Germinal center (tissue), 1 donor: ENCODE measurements around the gene NDUFA13.

Experiments
- DNase-seq: peaks from one replicate; pipeline ENCODE4 v3.0.0; 2012; ENCODE audit warnings: mixed read lengths, low spot score

Gene NDUFA13

GRCh38 chr19:19507354-19507753, 8.7 kb upstream of the NDUFA13 start:
- no peak for DNase-seq

GRCh38 chr19:19508217-19508616, 7.8 kb upstream of the NDUFA13 start:
- DNase-seq = no peak

DNA sequence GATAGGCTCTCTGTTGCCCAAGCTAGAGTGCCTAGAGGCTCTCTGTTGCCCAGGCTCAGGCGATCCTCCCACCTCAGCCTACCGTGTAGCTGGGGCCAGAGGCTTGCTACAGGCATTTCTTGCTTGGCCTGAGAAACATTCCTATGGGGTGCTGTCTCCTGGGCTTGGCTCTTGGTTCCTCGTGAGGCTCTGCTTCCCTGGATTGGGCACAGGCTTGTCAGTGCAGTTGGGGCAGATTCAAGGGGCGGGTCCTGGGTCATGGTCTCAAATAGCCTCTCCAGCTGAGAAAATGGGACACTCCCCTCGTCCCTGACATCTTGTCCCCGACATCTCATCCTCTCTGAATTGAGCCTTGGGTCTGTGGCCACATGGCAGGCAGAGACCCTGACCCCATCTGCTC, 5.6 kb upstream of the NDUFA13 start:
- no peak for DNase-seq

GRCh38 chr19:19513682-19514081, 2.3 kb upstream of the NDUFA13 start:
- no peak for DNase-seq

- no peak for DNase-seq
These were observed 1.8 kb upstream of the NDUFA13 start for GRCh38 chr19:19514215-19514657.

- no peak for DNase-seq
These were observed 964 bp upstream of the NDUFA13 start, which contains the start of gene TSSK6 for GRCh38 chr19:19514881-19515641. TSSK6 (minus strand) TSS chr19:19515548; CDS start chr19:19515427, 121 bp downstream.

DNA sequence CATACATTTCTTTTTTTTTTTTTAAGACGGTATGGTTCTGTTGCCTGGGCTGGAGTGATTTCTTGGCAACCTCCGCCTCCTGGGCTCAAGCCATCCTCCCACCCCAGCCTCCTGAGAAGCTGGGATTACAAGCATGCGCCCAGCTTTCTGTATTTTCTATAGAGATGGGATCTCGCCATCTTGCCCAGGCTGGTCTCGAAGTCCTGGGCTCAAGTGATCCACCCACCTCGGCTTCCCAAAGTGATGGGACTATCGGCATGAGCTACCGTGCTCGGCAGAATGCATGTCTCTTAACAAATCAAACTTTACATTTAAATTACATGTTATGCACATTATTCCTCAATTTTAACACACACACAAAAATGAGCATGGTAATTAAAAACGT, 1.2 kb downstream of the NDUFA13 start:
- no peak for DNase-seq

DNA sequence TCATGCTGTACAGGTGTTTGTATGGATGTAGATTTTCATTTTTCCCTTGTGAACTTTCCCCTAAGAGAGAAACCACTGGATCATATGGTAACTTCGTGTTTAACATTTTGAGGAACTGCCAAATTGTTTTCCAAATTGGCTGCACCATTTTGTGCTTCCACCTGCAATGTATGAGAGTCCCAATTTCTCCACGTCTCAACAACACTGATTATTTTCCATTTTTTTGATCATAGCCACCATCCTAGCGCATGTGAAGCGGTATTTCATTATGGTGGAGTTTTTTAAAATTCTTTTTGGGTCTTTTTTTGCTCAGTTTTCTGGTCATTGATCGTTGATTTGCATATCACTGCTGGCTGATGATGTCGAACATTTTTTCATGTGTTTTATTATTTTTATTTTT, 5.0 kb downstream of the NDUFA13 start:
- DNase-seq = no peak

DNA sequence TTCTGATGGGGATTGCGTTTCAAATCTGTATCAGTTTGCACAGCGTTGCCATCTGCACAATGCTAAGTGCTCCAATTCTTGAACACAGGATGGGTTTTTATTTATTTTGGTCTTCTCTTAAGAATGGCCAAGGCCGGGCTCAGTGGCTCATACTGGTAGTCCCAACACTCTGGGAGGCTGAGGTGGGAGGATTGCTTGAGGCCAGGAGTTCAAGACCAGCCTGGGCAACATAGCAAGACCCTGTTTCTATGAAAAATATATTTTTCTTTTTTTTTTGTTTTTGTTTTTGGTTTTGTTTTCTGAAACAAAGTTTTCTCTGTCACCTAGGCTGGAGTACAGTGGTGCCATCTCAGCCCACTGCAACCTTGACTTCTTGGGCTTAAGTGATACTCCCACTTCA, 7.2 kb downstream of the NDUFA13 start:
- DNase-seq = no peak

DNA sequence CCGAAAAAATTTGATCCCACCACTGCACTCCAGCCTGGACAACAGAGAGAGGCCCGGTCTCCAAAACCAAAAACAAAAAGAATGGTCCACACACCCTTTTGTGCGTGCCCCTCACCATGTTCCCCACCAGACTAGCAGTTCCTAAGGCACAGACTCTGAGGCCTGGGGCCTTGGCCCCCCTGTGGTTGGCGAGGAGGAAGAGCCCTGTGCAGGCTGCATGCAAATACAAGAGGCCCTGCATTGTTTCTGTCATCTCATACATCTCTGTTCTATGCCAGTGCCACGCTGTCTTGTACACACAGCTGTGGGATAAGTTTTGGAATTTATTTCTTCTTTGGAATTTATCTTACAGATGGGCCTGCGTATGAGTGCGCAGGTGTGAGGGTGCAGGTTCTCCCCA, 8.0 kb downstream of the NDUFA13 start:
- DNase-seq = peak; percentile 63

DNA sequence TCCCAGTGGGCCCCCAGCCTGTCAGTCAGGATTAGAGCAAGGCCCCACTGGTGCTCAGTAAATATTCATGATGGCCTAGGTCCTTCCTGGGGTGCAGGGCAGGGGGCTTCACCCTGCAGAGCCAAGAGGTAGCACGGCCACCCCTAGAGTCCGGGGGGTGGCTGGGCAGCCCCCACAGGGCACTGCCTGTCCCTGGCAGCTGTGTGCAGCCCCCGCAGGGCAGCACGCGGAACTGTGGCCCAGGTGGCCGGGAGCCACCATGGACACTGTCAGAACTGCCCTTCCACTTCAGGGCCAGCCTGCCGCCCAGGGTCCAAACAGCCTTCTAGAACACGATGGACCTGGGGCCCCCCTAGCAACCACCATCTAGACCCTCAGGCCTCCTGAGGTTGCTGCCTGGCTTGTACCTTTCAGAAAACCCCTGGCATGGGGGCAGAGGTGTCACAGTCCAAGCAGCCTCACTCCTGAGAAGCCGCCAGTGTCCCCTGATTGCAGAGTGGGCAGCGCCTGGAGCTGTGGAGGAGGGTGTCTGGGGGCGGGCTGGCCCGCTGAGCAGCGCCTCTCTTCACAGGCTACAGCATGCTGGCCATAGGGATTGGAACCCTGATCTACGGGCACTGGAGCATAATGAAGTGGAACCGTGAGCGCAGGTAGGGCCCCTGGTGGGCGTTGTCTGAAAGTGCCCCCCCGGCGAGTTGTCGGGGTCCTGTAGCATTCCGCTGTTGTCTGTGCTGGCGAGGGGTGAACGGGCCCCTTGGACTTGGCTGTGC, 9.8 kb downstream of the NDUFA13 start:
- DNase-seq = no peak

DNA sequence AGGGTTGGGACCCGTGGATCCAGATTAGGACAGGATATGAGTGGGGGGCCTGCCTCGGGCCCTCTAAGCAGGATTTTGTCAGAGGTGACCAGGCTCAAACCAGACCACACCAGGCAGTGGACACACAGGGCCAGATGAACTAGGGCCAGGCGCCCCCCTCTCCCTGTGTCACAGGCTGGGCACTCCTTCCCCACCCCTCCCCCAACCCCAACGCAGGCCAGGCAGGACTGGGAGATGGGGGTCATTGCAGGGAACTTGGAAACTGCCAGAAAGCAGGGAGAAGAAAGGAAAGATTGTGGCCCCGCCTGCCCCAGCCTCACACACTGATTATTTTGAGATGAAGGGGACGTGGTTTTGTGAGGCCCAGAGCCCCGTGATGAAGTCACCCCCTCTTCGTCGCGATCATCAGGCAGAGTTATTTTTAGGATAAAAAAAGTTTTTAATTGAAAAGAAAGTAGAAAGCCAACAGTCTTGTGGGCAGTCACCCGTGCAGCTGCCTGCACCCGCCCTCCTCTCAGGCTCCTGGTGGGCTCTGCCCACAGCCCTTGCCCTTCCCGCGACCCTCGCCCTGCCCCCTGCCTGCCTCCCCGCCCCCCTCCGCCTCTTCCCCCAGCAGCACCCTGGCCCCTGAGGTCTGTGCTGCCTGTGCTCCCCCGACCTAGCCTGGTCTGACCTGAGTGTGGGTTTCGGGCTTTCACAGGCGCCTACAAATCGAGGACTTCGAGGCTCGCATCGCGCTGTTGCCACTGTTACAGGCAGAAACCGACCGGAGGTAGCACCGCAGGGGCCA, 10.8 kb downstream of the NDUFA13 start:
- no peak for DNase-seq

DNA sequence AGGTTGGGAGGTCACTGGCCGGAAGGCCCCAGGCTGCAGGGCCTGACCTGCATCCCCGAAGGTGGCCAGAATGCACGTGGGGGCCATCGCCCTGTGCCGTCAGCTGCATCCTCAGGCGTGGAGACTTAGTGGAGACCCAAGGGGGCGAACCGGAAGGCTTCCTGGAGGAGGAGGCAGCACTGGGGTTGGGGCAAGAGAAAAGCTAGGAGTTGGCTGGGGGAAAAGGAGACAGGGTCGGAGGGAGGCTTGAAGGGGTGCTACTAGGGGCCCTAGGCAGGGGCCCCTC, 11.3 kb downstream of the NDUFA13 start:
- DNase-seq = no peak

- no peak for DNase-seq
These were observed 11.9 kb downstream of the NDUFA13 start for GRCh38 chr19:19527674-19528625.

GRCh38 chr19:19528721-19529490, 12.9 kb downstream of the NDUFA13 start, which contains the start of gene YJEFN3:
YJEFN3 (plus strand) TSS chr19:19528911; CDS start chr19:19528933, 22 bp downstream.
- DNase-seq = no peak

DNA sequence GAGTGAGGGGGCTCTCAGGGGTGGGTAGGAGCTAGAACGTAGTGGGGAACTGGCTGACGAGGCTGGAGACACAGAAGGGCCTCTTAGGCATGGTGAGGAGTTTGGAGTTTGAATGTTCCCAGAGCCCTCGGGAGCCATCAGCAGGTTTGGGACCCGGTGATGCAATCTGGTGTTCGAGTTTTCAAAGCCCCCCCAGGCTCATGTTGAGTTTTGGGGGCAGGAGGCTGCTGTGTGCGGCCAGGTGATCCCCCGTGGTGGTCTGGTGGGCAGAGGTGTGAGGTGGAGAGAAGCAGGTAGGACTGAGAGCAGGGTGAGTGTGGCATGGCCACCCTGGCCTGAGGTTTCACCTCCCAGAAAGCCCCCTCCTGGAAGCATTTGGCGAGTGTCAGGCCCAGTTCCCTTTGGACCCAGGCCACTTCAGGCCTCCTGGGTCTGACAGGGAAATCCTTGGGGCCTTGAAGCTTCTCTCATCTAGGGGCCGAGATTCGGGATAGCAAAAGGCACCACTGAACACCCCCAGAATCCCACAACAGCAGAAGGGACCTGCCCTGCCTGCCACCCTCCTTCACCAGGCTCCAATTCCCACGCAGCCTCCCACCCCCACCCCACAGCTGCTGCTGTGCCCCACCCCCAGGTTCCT, 13.9 kb downstream of the NDUFA13 start:
- no peak for DNase-seq

GRCh38 chr19:19530423-19530804, 14.4 kb downstream of the NDUFA13 start:
- no peak for DNase-seq

DNA sequence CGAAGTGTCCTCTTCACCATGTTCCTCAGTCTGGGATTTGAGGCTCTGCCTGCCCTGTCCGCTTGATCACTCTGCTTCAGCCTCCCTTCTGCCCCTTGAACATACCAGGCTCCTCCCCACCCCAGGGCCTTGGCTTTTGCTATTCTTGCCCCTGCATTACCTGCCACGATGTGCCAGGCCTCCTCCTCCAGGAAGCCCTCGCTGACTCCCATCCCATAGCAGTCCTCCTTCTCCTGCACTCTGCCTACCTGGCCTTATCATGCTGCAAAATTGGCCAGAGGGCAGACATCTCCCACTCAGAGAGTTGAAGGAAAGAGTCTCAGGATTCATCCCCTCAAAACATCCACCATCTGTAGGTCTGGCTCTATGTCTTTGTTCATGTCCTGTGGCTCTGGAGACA, 14.9 kb downstream of the NDUFA13 start:
- no peak for DNase-seq

DNA sequence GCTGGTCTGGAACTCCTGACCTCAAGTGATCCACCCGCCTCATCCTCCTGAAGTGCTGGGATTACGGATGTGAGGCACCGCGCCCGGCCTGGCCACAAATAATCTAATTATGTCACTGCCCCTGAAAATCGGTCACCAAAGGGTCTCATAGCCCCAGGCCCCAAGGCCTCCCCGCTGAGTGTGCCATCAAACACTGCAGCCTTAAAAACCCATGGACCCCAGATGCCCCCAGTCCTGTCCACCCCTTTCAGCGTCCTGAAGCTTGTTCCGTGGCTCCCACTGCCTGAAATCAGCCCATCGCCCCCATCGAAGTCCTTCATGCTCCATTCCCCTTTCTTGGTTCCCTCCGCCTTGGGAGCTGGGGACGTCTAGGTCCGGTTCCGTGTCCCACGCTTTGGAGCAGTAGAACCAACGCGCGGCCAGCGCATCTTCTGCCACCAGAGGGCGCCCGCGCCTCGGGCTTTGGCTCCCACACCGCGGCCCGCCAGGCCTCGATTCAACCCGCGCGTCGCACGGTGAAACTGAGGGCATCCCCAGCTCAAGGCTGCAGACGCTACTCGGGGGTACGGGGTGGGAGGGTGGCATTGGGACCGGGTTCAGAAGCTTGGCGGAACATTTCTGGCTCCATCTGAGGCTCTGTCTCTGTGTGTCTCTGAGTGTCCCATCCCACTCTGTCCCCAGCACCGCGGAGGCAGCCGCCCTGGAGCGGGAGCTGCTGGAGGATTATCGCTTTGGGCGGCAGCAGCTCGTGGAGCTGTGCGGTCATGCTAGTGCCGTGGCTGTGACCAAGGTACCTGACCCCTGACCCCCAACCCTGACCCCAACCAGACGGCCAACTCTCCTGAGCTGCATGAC, 16.2 kb downstream of the NDUFA13 start:
- DNase-seq = peak; percentile 82
